GM20000 (cell line): ENCODE results near the gene RPL15.
"Not testable (repeated sequence)": the region's sequence is repeated elsewhere in the genome, so short reads cannot be mapped to it uniquely, and the experiment has no call there.

Experiments
- DNase-seq: peaks from one replicate; pipeline ENCODE4 v3.0.0; 2012; ENCODE audit warnings: low spot score
- TF ChIP-seq, protein P1 (sequence below): IDR thresholded peaks from 2 replicates; pipeline ENCODE4 v1.5.1; 2012; ENCODE audit warnings: mild to moderate bottlenecking, control low read depth; ENCODE audit errors: extremely low read depth, missing control alignments

RPL15 gene

DNA sequence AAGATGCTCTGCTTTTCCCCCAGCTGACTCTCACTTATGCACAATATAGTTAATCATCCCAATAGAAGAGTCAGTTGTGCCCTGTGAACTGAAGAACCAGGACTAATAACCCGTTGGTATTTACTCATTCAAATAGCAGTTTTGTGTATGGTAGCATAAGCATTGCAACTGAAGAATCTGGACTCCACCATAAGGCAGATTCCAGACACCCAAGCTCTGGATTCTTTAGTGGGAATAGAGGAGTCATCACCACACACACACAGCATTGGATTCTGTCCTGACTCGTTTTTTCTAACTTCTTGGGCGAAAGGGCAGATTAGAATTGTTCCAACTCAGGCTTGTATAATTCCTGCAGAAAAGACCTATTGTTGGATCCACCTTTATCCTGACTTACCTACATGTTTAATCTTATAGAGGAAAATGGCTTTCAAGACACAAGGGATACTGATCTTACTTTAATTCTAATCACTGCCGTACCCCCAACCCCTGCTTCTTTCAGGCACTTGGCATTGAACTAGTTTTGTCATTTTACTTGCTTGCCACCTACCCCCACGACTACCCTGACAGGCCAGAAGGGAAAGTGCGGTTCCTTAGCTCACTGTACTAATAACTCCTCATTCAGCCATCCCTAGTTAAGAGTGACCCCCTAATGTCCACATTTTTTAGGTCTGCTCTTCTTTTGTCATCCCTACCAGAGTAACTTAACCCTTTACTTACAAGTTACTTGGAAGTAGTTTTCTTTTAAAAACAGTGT, 42.4 kb upstream of the RPL15 start:
- no peak for DNase-seq
- TF ChIP-seq, protein P1, sequence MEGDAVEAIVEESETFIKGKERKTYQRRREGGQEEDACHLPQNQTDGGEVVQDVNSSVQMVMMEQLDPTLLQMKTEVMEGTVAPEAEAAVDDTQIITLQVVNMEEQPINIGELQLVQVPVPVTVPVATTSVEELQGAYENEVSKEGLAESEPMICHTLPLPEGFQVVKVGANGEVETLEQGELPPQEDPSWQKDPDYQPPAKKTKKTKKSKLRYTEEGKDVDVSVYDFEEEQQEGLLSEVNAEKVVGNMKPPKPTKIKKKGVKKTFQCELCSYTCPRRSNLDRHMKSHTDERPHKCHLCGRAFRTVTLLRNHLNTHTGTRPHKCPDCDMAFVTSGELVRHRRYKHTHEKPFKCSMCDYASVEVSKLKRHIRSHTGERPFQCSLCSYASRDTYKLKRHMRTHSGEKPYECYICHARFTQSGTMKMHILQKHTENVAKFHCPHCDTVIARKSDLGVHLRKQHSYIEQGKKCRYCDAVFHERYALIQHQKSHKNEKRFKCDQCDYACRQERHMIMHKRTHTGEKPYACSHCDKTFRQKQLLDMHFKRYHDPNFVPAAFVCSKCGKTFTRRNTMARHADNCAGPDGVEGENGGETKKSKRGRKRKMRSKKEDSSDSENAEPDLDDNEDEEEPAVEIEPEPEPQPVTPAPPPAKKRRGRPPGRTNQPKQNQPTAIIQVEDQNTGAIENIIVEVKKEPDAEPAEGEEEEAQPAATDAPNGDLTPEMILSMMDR = no peak

DNA sequence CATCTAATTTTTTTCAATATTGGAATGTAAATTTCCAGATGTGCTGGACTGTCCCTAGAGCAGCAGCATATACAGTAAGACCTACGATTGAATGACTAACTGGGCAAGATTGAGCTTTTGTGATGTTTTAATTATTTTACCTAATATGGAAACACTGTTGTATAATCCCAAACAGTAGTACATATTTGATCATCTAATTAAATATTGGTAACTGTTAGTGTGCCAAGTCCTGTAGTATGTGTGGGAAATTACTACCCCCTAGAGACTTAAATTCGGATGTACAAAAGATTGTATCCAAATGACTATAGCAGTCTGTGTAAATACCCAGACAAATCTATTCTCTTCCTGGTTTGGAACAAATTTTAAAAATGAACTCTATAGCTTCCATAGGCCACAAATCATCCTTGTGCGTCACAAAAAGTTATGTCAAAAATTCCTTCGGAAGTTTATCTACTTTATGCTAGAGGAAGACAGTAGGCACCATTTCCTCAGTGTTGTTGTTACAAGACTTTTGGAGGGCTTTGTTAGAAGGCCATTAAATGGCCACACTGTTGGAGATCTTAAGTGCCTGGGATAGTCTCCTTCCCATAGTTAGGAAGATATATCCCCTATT, 41.7 kb upstream of the RPL15 start:
- TF ChIP-seq, protein P1 = no peak
- no peak for DNase-seq

DNA sequence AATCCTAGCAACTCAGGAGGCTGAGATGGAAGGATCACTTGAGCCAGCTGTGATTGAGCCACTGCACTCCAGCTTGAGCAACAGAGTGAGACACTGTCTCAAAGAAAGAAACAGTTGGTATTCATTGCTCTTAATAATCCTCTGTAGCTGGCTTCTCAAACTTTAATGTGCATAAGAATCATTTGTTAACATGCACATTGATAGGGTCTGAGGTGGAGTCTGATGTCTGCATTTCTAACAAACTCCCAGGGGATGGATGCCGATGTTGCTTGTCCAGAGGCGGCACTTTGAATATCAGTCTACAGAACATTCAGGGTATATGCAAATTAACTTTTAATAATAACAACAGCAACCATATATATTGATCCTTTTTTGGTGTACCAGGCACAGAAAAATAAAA, 40.0 kb upstream of the RPL15 start:
- TF ChIP-seq, protein P1 = no peak
- DNase-seq = no peak

DNA sequence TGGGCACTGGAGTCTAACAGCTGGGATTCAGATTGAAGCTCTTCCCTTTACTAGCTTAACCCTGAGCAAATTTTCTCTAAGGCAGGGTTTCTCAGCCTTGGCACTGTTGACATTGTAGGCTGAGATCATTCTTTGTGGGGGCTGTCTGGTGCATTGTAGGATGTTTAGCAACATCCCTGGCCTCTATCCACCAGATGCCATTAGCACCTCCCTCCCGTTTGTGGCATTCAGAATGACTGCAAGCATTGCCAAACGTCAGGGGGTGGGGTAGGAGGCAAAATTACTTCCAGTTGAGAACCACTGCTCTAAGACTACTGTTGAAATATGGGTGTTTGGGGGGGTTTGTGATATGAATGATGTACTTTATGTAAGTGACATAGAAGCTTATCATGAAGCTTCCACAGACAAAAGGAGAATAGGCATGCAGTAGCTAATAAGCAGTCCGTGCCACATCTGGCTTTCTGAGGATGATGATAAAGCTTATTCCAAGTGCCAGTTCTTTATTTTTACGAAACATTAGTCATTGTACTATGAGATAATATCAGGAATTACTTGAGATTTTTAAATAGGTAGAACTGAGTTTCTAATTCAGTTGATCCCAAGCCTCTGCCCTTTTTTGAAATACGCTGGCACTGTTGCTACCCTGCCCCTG, 39.5 kb upstream of the RPL15 start:
- DNase-seq = no peak
- TF ChIP-seq, protein P1 = no peak

DNA sequence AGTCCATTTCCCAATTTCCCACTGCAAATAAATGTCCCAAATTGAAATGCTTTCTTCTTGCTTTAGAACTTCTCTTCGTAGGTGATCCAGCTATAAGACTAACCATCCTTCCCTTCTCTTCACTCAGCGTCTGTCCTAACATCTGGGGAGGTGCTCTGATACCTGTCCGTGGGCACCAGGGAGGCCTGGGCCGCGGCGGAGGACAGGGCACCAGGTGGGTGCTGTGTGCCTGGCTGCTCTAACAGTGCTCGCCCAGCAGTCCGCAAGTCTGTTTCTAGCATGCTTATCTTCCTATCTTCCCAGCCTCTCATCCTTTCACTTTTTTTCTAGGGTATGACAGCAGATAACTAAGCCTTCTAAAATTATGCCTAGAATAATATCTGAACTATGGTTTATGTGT, 37.4 kb upstream of the RPL15 start:
- TF ChIP-seq, protein P1 = no peak
- DNase-seq = no peak

DNA sequence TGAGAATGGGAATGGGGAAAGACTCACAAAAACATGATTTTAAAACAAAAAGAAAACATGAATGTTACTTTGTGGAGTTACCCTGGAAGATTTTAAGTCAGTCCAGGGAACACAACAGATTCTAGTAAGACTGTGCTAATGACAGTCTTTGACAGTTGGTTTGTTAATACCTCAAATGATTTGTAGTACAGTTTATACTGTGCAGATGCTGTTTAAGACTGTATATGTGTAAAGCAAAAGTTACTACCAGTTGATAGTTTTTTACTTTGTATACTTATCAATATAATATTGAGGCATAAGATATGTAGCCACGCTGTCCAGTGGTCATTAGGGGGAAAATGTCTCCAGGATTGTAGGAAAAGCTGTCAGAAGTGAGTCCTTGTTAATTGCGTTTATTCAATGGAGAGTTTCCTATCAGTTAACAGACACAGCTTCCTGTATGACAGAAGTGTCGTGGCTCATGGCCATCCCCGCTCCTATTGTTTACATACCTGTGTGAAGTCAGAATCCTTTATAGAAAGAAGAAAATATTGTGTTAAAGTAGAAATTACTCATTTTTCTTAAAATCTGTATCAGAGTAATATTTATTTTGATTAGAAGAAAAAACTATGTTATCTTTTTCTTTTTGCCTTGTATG, 36.1 kb upstream of the RPL15 start:
- DNase-seq = no peak

DNA sequence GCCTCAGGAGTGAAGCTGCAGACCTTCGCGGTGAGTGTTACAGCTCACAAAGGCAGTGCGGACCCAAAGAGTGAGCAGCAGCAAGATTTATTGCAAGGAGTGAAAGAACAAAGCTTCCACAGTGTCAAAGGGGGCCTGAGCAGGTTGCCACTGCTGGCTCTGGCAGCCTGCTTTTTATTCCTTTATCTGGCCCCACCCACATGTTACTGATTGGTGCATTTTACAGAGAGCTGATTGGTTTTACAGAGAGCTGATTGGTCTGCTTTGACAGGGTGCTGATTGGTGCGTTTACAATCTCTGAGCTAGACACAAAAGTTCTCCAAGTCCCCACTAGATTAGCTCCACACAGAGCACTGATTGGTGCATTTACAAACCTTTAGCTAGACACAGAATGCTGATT, 34.9 kb upstream of the RPL15 start:
- DNase-seq = not testable (repeated sequence)

More for the DNA sequence above, 36.1 kb upstream of the RPL15 start:
- TF ChIP-seq, protein P1 = no peak
